ENCODE measurements around the gene TMEM242. TPM values are rescaled to one million over a fixed set of nuclear protein-coding genes. Genes with fewer than 3 reads are reported as not detected.

Gene TMEM242
- total RNA-seq, 1 donor from 2014 or later, result 9.9 TPM

DNA sequence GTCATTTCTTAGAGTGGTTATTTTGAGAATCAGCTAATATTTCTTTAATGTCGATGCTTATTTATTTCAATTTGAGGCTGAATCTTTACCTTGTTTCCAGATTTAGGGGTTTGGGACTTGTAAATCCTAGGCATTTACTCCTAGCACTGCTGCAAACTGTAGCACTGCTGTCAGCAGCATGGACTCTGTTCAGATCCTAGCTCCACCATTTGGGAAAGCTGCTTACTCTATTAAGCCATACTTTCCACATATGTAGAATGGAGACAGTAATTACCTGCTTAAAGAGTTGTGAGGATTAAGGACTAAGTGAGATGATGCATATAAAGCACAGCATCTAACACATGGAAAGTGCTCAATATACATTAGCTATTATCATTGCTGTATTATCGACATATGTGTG lies 28.7 kb downstream of the TMEM242 start:
- TF ChIP-seq CTCF (IDR thresholded peaks at IDR 0.05), result no peak
- H3K27ac ChIP-seq, result no peak overlapping the region
- no peaks in the 10 kb centered on the region for H3K4me1 ChIP-seq
- ATAC-seq (no peak), DNase-seq (no peak)
- intact Hi-C loops (cut with DNase I), result no loop called here
- peaks cover 24% of the 10 kb centered on the region for H3K36me3 ChIP-seq
- H3K27me3 ChIP-seq, result no peaks in the 10 kb centered on the region
- no peak overlapping the region for H3K4me3 ChIP-seq
- no peaks in the 10 kb centered on the region for H3K9me3 ChIP-seq

DNA sequence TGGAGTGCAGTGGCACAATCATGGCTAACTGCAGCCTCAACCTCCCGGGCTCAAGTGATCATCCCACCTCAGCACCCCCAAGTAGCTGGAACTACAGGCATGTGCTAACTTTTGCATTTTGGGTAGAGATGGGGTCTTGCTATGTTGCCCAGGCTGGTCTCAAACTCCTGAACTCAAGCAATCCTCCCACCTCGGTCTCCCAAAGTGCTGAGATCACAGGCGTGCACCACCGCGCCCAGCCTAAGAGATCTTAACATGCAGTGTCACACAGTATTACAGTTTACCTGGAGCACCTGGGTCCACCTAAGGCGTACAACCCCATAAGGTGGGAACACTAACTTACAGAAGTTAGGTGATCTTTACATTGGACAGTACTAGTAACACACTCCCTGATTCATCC lies 29.5 kb downstream of the TMEM242 start:
- Histone ChIP-seq H3K4me3 (no peak overlapping the region), H3K27me3 (no peaks in the 10 kb centered on the region), H3K4me1 (no peaks in the 10 kb centered on the region), H3K9me3 (no peaks in the 10 kb centered on the region), H3K27ac (no peak overlapping the region), H3K36me3 (peaks cover 24% of the 10 kb centered on the region)
- no peak for TF ChIP-seq CTCF (IDR thresholded peaks at IDR 0.05)
- intact Hi-C loops (cut with DNase I), result no loop called here
- ATAC-seq (no peak), DNase-seq (no peak)

DNA sequence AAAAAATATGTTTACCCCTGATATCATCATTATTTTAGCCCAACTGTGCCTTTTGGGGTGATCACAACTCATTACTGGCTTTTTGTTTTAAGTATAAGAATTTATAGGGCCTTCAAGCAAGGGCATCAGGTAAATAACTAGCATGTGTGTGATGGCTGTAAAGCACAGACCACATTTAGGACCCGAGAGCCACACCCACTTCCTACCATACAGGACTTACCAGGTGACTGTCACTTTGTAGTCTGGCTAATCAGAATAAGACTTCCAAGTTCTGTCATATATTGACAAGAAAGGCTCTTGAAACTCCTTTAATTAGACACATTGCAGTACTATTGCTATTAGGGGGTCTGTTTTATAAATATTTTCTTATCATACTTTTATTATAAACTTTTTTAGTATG lies 31.1 kb downstream of the TMEM242 start:
- no peaks in the 10 kb centered on the region for H3K9me3 ChIP-seq
- H3K4me1 ChIP-seq, result no peaks in the 10 kb centered on the region
- peaks cover 24% of the 10 kb centered on the region for H3K36me3 ChIP-seq
- no peak for TF ChIP-seq CTCF (IDR thresholded peaks at IDR 0.05)
- H3K4me3 ChIP-seq, result no peak overlapping the region
- H3K27me3 ChIP-seq, result no peaks in the 10 kb centered on the region
- intact Hi-C loops (cut with DNase I), result no loop called here
- DNase-seq (no peak), ATAC-seq (no peak)
- H3K27ac ChIP-seq, result no peak overlapping the region

DNA sequence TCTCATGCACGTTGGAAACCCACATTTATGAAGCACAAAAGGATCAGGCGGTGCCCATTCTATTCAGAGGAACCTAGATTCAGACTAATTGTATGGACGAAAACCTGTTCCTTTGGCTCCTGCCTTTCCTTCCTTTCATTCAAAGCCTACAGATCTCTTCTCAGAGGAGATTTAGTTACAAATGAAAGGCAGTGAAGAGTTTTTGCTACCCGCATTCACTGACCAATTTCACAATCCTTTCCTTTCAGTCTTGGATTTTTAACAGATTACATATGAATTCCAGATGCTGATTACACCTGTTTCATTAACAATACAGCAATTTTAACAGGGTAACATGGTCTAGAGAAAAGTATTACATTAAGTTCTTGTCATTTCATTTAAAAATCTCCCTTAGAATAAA lies 32.0 kb downstream of the TMEM242 start:
- no peak for DNase-seq

DNA sequence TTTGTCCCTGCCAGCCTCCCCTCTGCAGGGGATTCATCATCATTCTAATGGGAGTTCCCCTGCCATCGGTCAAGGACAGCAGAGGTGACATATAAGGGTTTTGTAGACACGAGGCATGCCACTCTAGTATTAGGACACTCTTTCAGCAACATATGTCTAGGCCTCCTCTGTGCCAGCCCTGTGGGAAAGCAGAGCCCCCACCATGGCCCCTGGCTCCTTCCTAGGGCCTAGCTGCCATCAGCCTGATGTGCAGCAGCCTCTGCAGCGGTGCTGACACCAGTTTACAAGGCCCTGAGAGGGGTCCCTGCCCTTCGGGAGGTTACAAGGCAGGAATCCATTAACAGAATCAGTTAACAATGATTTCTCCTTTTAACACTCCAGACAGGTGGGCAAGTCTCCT lies 32.5 kb downstream of the TMEM242 start:
- no peak for TF ChIP-seq CTCF (IDR thresholded peaks at IDR 0.05)
- no peak overlapping the region for H3K4me3 ChIP-seq
- no peak for ATAC-seq

More for the DNA sequence above, 32.0 kb downstream of the TMEM242 start:
- H3K4me1 ChIP-seq, result no peaks in the 10 kb centered on the region
- no peak for TF ChIP-seq CTCF (IDR thresholded peaks at IDR 0.05)
- H3K36me3 ChIP-seq, result peaks cover 24% of the 10 kb centered on the region
- H3K9me3 ChIP-seq, result no peaks in the 10 kb centered on the region
- H3K4me3 ChIP-seq, result no peak overlapping the region
- no peak overlapping the region for H3K27ac ChIP-seq
- ATAC-seq, result no peak
- no peaks in the 10 kb centered on the region for H3K27me3 ChIP-seq
- intact Hi-C loops (cut with DNase I), result no loop called here

GRCh38 chr6:157289764-157290163 lies 33.6 kb downstream of the TMEM242 start:
- H3K27ac ChIP-seq, result no peak overlapping the region
- H3K9me3 ChIP-seq, result no peaks in the 10 kb centered on the region
- intact Hi-C loops (cut with DNase I), result no loop called here
- H3K4me3 ChIP-seq, result no peak overlapping the region
- peaks cover 24% of the 10 kb centered on the region for H3K36me3 ChIP-seq
- no peak for TF ChIP-seq CTCF (IDR thresholded peaks at IDR 0.05)
- DNase-seq (no peak), ATAC-seq (no peak)
- no peaks in the 10 kb centered on the region for H3K4me1 ChIP-seq
- no peaks in the 10 kb centered on the region for H3K27me3 ChIP-seq

More for the DNA sequence above, 32.5 kb downstream of the TMEM242 start:
- Histone ChIP-seq H3K36me3 (peaks cover 24% of the 10 kb centered on the region), H3K4me1 (no peaks in the 10 kb centered on the region), H3K9me3 (no peaks in the 10 kb centered on the region), H3K27ac (no peak overlapping the region), H3K27me3 (no peaks in the 10 kb centered on the region)
- intact Hi-C loops (cut with DNase I), result no loop called here
- DNase-seq, result peak; percentile 51

Measured in upper lobe of right lung (tissue), 1 donor.